GM19463 (cell line): ENCODE data around the gene LANCL2.
"Not testable (repeated sequence)": the region's sequence is repeated elsewhere in the genome, so short reads cannot be mapped to it uniquely, and the experiment has no call there.

Experiments
- ATAC-seq: cut with Tn5 transposase; IDR thresholded peaks from one replicate; pipeline ENCODE4 v1.9.1; 2021; ENCODE audit warnings: mild to moderate bottlenecking, moderate library complexity; ENCODE audit not compliant: unreplicated experiment

Gene LANCL2

DNA sequence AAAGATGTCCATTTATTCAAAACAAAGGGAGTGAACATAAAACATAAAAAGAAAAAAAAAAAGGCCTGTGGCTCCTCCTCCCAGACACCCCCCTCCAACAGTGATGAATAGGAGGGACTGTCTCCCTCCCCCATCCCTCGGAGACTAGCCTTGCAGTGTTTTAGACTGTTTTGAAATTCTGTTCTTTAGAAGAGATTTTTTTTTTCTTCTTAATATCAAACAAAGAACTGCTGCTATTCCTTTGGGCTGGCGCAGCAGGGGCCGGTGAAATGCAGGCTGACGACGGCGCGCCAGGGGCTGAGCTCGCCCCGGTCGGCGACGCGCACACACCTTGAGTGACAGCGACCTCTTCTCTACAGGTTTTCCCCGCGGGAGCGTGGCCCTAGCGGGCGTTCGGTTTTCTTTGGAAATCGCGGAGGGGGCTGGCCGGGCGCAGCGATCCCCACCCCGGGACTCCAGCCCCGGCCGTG lies at the start of gene LANCL2:
TSS of gene LANCL2 (plus strand) at position 133 of the 470 bp plus-strand sequence. CDS start 689 bp downstream, outside the sequence.
- ATAC-seq = peak; percentile 36

GRCh38 chr7:55325371-55325792 lies 39.8 kb upstream of the LANCL2 start:
- no peak for ATAC-seq

DNA sequence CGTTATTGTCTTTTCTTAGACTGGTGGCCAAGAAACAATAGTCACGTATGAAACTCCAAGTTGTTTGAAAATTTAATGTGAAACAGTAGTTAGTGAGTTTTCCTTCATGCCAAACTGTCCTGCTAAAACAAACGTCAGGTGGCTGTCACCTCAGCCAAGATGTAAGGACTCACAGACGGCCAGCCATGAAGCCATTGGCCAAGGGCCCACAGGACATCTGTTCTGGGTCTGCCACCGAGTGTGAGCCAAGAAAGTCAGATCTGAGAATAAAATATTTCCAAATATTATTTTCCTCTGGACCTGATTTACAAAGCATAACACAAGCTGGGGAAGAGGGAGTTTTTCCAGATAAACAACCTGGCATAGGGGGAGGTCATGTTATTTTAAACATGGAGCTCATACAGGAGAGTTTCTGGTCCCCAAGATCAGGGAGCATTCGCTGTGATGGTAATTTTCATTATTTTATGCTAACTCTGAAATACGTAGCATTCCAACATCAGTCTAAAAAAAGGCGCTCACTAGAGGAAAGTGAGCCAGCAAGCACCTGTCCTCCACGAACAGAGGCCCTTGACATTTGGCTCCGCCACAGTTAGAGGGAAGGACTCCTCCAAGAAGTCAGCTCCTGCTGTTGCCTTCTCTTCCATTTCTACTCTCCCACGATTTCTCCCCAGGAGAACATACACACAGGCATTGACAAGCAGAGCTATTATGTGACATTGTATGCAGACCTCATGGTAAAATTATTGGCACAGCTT lies 38.9 kb upstream of the LANCL2 start:
- no peak for ATAC-seq

DNA sequence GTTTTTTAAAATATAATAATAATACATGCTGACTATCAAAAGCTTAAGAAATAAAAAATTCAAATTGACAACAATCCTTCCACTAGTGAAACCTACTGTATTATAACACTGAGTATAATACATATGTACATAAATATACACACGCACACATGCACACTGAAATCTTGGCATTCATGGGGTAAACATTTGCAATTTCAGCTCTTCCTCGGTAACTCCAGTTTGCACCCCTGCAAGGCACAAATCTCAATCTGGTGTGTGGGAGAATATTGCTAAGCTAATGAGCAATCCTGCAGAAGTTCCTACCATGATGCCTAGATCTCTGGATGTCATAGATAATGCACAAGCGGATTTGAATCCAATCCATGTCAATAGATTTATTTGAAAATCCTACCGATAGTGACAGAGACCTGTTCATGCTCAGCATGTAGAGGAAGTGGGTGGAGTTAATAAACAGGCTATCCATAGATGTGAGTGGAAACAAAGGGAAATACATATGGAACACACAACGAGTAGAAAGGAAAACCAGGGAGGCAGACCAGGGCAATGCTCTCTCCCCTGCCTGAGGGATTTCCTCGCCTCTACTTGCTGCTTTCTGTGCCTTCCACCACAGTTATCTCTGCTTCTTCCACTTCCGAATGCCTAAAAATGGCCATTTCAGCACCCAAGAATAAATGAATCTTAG lies 38.1 kb upstream of the LANCL2 start:
- ATAC-seq = no peak

DNA sequence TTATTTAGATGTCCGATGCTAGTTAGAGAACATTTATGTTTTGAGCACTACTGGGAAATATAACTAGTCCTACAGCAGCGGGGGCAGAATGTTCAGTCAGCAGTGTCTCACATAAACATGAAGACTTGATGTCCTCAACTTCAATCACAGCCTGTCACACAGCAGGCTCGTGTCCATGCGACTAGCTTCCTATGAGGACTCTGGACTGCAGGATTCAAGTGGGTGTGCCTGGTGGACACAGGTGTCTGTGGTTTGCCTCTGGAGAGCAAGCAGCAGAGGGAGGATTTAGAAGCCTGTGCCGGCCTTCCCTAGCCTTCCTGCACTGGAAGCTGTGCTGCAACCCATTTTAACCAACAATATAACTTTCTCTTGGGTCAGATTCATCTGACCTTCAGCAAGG lies 30.0 kb upstream of the LANCL2 start:
- ATAC-seq = no peak

- no peak for ATAC-seq
Observed at GRCh38 chr7:55335786-55336185, 29.4 kb upstream of the LANCL2 start.

GRCh38 chr7:55336540-55336939 lies 28.6 kb upstream of the LANCL2 start:
- no peak for ATAC-seq

DNA sequence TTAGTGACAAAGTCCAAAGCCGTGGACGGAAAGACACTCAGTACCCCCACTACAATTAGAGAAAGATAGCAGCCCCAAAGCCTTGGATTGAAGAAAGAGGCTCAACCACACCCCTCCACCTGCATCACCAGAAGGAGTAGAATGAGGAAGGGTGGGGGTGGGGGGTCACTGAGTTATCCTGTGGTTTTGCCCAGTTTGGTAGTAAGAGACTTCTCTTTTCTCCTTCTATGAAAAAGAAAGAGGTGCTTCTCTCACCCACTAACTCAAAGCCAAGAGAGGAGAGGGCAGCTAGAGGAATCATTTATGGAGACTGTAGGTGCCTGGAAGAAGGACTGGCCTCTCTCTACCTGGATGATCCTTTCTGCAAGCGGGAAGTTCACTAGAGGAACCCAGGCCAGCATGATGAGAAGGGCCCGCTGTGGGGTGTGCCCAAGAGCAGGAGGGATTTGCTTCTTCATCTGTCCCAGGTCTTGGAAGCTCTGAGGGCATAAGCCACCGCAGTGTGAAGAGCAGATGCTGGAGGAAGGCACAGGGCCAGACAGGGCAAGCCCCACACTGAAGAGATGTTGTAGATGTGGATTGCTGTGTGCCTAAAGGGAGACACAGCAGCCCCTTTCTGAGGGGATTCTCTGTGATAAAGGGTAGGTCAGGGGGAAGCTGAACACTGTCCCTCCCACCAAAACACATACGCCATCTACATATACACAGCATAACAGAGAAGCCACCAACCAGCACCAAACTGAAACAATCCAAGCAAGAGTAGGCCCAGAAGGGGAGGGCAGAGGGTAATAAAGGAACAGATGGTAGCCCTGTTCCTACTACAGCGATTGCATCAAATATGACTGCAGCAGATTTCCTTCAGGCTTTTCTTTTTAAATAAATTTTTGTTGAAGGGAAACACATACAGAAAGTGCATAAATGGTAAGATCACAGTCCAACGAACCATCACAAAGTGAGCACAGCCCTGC lies 25.8 kb upstream of the LANCL2 start:
- ATAC-seq = no peak

DNA sequence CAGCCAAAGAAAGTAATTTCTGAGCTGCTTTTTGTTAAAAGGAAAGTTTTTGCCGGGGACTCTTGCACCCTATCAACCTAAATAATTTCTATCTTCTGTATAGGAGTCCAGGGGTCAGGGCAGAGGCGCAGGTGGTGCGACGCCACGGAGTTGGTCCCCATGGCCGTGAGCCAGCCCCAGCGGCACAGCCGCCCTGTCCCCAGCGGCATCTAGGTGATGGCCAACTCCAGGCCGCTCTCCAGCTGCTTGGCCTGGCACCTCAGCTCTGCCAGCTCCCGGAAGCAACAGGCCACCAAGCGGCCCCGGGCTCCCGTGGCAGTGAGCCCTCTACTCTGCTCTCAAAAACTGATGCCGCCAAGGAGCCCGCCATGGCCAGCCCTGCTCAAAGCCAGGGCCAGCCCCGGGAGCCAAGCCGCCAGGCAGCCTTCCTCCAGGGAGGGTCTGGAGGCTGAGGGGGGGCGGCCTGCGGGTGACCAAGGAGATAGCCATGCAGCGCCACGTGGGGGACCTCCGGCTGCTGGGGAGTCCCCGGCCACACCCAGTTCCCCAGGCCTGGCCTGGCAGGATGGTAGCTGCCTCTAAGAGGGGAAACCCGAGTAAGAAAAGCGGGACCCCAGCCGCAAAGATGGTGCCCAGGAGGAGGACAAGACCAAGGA lies 22.8 kb upstream of the LANCL2 start:
- no peak for ATAC-seq

DNA sequence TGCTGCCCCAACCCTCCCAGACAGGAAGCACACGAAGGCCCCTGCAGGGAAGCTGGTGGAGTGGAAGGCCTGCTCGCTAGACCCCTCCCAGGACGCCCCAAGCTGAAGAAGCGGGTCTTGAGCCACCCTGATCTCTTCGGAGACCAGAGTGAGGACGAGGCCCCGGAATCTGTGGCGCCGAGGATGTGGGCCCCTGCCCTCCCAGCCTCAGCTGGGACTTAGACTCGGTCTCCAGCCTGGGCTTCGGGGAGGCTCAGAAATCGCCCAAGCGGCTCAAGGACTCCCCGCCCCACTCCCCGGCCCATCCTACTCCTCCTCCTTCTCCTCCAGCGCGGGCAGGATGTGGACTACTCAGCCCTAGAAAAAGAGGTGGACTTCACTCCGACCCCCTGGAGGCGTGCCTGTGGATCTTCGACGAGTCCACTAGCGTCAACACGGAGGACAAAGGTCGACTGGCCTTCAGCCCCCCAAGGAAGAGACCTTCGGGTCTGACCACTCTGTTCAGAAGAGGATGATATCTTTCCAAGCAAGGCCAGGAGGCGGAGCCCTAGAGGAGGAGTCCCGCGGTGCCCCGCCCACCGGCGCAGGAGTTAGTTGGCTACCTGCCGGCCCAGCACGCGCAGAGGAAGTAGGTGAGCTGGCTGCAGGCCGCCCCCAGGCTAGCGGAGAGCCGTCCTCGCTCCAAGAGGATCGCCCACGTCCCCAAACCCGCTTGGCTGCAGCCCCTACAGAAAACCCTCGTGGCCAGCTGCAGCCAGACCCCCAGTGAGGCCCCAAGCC lies 21.9 kb upstream of the LANCL2 start:
- ATAC-seq = no peak

DNA sequence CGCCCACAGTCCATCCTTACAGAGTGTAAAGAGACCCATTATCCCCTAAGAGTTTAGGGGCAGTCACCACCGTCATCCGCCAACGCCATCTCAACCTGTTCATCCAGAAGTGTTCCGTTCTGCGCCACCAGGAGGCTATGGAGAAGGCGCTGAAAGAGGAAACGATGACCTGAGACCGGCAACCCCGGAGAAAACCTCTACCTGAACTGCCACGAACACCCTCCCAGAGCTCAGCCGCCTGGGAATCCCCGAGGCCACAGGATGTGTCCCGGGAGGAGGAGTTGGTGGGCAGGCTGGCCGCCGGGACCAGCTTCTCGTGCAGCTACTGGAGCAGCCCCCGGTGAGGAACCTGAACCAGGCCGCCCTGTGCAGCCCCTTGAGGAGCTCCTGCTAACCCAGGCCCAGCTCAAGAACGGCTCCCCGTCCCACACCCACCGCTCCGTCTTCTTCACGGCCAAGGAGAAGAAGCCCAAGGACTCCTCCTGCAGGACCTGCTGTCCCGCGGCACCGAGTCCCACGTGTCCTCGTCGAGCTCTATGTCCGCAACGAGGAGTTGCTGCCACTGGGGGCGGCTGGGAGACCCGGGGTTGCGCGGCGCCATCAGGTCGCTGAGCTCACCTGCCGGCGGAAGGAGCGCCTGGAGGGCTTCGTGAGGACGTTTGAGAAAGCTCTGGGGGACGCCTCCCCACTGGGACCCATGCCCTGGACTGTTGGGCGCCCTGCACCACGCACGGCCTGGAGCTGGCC lies 21.1 kb upstream of the LANCL2 start:
- ATAC-seq = no peak

GRCh38 chr7:55344840-55345239 lies 20.3 kb upstream of the LANCL2 start:
- ATAC-seq = no peak

GRCh38 chr7:55345292-55345691 lies 19.8 kb upstream of the LANCL2 start:
- no peak for ATAC-seq

- no peak for ATAC-seq
Observed at GRCh38 chr7:55348502-55348901, 16.6 kb upstream of the LANCL2 start.

DNA sequence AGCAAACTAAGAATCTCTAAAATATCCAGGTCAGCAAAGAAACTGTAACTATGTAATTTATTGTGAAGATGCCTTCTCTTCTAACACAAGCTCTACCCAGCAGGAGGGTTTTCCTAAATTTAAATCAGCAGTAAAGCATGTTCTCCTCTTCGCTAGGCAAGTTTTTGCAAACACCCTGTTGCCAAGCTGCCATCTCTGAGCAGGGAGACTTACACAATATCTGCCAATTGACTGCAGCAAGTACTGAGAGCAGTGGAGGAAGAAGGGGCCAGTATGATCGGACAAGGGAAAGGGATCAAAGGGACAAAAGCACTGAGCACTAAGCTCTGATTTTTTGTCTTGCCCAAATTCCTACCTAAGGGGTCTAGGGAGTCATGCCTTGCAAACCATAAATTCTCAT lies 16.0 kb upstream of the LANCL2 start:
- no peak for ATAC-seq

GRCh38 chr7:55350281-55350680 lies 14.9 kb upstream of the LANCL2 start:
- no peak for ATAC-seq

DNA sequence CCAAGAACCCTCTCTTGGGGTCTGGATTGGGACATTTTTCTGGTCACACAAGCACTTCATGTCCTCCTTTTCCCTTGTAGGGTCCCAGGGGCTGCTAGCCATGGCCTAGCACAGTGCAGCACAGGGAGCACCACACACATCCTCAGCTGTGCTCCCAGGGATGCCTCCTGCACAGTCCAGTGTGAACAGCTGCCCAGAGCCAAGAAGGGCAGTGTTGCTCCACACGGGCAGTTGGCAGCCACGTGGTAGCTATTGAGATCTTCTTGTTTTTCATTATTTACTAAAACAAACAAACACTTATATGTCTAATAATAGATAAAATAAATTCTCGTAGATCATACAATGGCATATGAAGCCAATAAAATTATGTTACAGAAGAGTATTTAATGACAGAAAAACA lies 13.9 kb upstream of the LANCL2 start:
- no peak for ATAC-seq

- ATAC-seq = not testable (repeated sequence)
Observed at GRCh38 chr7:55352947-55353273, 12.2 kb upstream of the LANCL2 start.

DNA sequence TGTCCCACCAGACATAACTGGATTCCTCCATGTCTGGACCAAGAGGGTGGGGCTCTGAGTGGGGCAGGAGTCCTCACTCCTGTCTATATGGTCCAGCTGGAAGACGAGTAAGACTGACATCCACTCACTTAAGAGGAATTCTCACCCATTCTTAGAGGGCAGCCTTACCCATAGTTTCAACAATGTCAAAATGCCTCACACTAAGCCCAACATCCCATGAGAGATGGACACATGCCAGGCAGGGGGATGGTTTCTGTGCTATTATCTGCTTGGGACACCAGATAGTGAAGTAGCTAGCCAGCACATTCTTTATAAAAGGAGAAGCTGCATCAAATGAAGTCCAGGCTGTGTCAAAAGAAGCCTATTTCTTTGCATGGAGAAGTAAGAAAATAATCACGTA lies 4.7 kb upstream of the LANCL2 start:
- ATAC-seq = no peak
